CD14-positive monocyte (primary cell): ENCODE data around the gene C1orf94. TPM values are rescaled to one million over a fixed set of nuclear protein-coding genes. Genes with fewer than 3 reads are reported as not detected.

Experiments used
- DNase-seq, 3 donors: peaks; one replicate each; pipeline ENCODE4 v3.0.0-alpha.2; 2011 to 2022
- H2AFZ ChIP-seq: 2 replicates; pipeline ENCODE4 v1.6.0; 2012; ENCODE audit warnings: mild to moderate bottlenecking, low read depth, low read length, inconsistent platforms; ENCODE audit not compliant: insufficient read depth, poor library complexity, severe bottlenecking
- H3K27ac ChIP-seq, 2 donors: 1 replicate in 1 of 2; 2 replicates in 1 of 2; pipeline ENCODE4 v1.5.1; 2012 to 2013; ENCODE audit warnings: low read length in 2 of 2, control low read depth in 1 of 2, inconsistent platforms in 1 of 2, low read depth in 1 of 2, mild to moderate bottlenecking in 1 of 2
- H3K27me3 ChIP-seq, 2 donors: one replicate each; pipeline versions ENCODE4 v1.6.0 to v1.6.1; 2011 to 2013; ENCODE audit warnings: low read length in 2 of 2; ENCODE audit not compliant: control insufficient read depth in 2 of 2, insufficient read depth in 2 of 2
- H3K36me3 ChIP-seq, 2 donors: replicated peaks in 1 of 2; 1 replicate in 1 of 2; 2 replicates in 1 of 2; pipeline versions ENCODE4 v1.5.1 to v1.6.1; 2012 to 2013; ENCODE audit warnings: low read length in 2 of 2, control low read depth in 1 of 2, inconsistent platforms in 1 of 2, mild to moderate bottlenecking in 1 of 2; ENCODE audit not compliant: insufficient read depth in 2 of 2, control insufficient read depth in 1 of 2
- H3K4me1 ChIP-seq, 2 donors: 1 replicate in 1 of 2; 2 replicates in 1 of 2; pipeline versions ENCODE4 v1.5.1 to v1.6.1; 2012 to 2013; ENCODE audit warnings: low read length in 2 of 2, control low read depth in 1 of 2, inconsistent platforms in 1 of 2, mild to moderate bottlenecking in 1 of 2, moderate library complexity in 1 of 2; ENCODE audit not compliant: insufficient read depth in 2 of 2, control insufficient read depth in 1 of 2
- H3K4me2 ChIP-seq: replicated peaks from 2 replicates; pipeline ENCODE3; 2012; ENCODE audit warnings: low read length, moderate library complexity, mild to moderate bottlenecking; ENCODE audit not compliant: poor library complexity, severe bottlenecking; ENCODE audit errors: extremely low read depth
- H3K4me3 ChIP-seq, 3 experiments: fragments of 200-600 bp in 1 of 3; sonication (generic) in 1 of 3; replicated peaks in 1 of 3; 1 replicate in 2 of 3; 2 replicates in 1 of 3; pipeline ENCODE4 v1.5.1; 2011 to 2013; ENCODE audit warnings: low read length in 3 of 3, mild to moderate bottlenecking in 3 of 3, control low read depth in 2 of 3, low read depth in 2 of 3, inconsistent platforms in 1 of 3, moderate library complexity in 1 of 3
- H3K79me2 ChIP-seq: 2 replicates; pipeline ENCODE4 v1.6.0; 2012; ENCODE audit warnings: mild to moderate bottlenecking, control low read depth, inconsistent platforms, low read length, moderate library complexity; ENCODE audit not compliant: insufficient read depth
- H3K9ac ChIP-seq: 2 replicates; pipeline ENCODE4 v1.6.0; 2017; ENCODE audit warnings: low read length, mild to moderate bottlenecking; ENCODE audit not compliant: insufficient read depth, poor library complexity, severe bottlenecking
- H3K9me3 ChIP-seq, 2 donors: replicated peaks in 1 of 2; 1 replicate in 1 of 2; 2 replicates in 1 of 2; pipeline versions ENCODE4 v1.5.1 to v1.6.1; 2012 to 2013; ENCODE audit warnings: low read length in 2 of 2, control low read depth in 1 of 2; ENCODE audit not compliant: control insufficient read depth in 1 of 2, insufficient read depth in 1 of 2
- H4K20me1 ChIP-seq: 2 replicates; pipeline ENCODE4 v1.6.0; 2012; ENCODE audit warnings: mild to moderate bottlenecking, low read length, control low read depth, moderate library complexity; ENCODE audit not compliant: insufficient read depth
- H3K27ac Mint-ChIP-seq, 7 donors: one replicate each; pipeline ENCODE4 v1.8.0; 2020; ENCODE audit warnings: mild to moderate bottlenecking in 7 of 7, mixed read lengths in 7 of 7, moderate library complexity in 6 of 7, inconsistent platforms in 2 of 7
- H3K27me3 Mint-ChIP-seq, 3 donors: one replicate each; pipeline ENCODE4 v1.8.0; 2021 to 2022; ENCODE audit warnings: low read depth in 3 of 3, mild to moderate bottlenecking in 3 of 3, mixed read lengths in 3 of 3, moderate library complexity in 3 of 3, inconsistent platforms in 1 of 3
- H3K36me3 Mint-ChIP-seq, 2 donors: one replicate each; pipeline ENCODE4 v1.8.0; 2020; ENCODE audit warnings: mixed read lengths in 2 of 2, inconsistent platforms in 1 of 2, mild to moderate bottlenecking in 1 of 2
- H3K4me1 Mint-ChIP-seq: one replicate; pipeline ENCODE4 v1.8.0; 2020; ENCODE audit warnings: mild to moderate bottlenecking, mixed read lengths
- H3K4me3 Mint-ChIP-seq, 2 donors: one replicate each; pipeline ENCODE4 v1.8.0; 2020; ENCODE audit warnings: mild to moderate bottlenecking in 2 of 2, mixed read lengths in 2 of 2, moderate library complexity in 1 of 2
- H3K9me3 Mint-ChIP-seq, 7 donors: one replicate each; pipeline ENCODE4 v1.8.0; 2020 to 2022; ENCODE audit warnings: mixed read lengths in 7 of 7, mild to moderate bottlenecking in 6 of 7, moderate library complexity in 6 of 7, inconsistent platforms in 2 of 7
- CTCF ChIP-seq: fragments of 200-600 bp; IDR thresholded peaks from one replicate; pipeline ENCODE4 v1.8.0; 2022; ENCODE audit warnings: antibody characterized with exemption, mild to moderate bottlenecking
- WGBS: methylation state at CpG from one replicate; pipeline ENCODE4 v1.1.5; 2013; ENCODE audit warnings: missing lambda C conversion rate; ENCODE audit not compliant: insufficient coverage; 5-methylcytosine and 5-hydroxymethylcytosine counted together
- intact Hi-C, 2 donors: fragments of 100-400 bp; cut with micrococcal nuclease; formaldehyde crosslinking; loops; one replicate each; pipeline versions ENCODE4 v1.15.0 to v1.15.1; 2023
- polyA plus RNA-seq, 3 donors: library from polyadenylated mRNA; depleted of rRNA in 1 of 3; unstranded in 2 of 3; stranded (reverse) in 1 of 3; fragments of 300-500 nt in 2 of 3; fragments of >200 nt in 1 of 3; fragmentation: Illumina TruSeq in 2 of 3; gene quantifications; 1 replicate in 2 of 3; 2 replicates in 1 of 3; pipeline ENCODE4 v1.2.3, GENCODE V29; 2012 to 2021

C1orf94 gene
- polyA plus RNA-seq, 3 donors = not detected

GRCh38 chr1:34140011-34140676 lies 36.6 kb upstream of the C1orf94 start:
- H3K4me3 Mint-ChIP-seq = no peak overlapping the region
- peaks cover 6% of the 10 kb centered on the region for H3K4me1 Mint-ChIP-seq
- H3K79me2 ChIP-seq = no peaks in the 10 kb centered on the region
- H2AFZ ChIP-seq = no peak overlapping the region
- no peak overlapping the region for H3K9ac ChIP-seq
- peak overlapping the region in 1 of 7 donors; percentile 15 for H3K27ac Mint-ChIP-seq
- 100% methylated on average over 3 of the region's 7 CpGs for WGBS
- H3K27ac ChIP-seq = no peak overlapping the region
- H3K9me3 Mint-ChIP-seq = peaks cover 0 to 2% (median 0%) of the 10 kb centered on the region in 7 donors
- no peaks in the 10 kb centered on the region for H4K20me1 ChIP-seq
- peaks cover 3 to 9% (median 5%) of the 10 kb centered on the region in 3 donors for H3K27me3 Mint-ChIP-seq
- TF ChIP-seq CTCF = no peak
- H3K27me3 ChIP-seq = no peaks in the 10 kb centered on the region
- no peak overlapping the region for H3K4me3 ChIP-seq
- no peaks in the 10 kb centered on the region for H3K9me3 ChIP-seq
- intact Hi-C loops = no loop called here
- DNase-seq = no peak
- H3K4me2 ChIP-seq = no peak overlapping the region
- no peaks in the 10 kb centered on the region for H3K36me3 ChIP-seq
- H3K4me1 ChIP-seq = peaks cover 0 to 3% of the 10 kb centered on the region in 2 donors
- H3K36me3 Mint-ChIP-seq = no peaks in the 10 kb centered on the region

GRCh38 chr1:34143975-34144374 lies 32.7 kb upstream of the C1orf94 start:
- no peak for DNase-seq
- no peak overlapping the region for H3K9ac ChIP-seq
- H3K27me3 ChIP-seq = no peaks in the 10 kb centered on the region
- no peak overlapping the region for H3K27ac ChIP-seq
- H3K79me2 ChIP-seq = no peaks in the 10 kb centered on the region
- no peaks in the 10 kb centered on the region for H3K36me3 ChIP-seq
- Mint-ChIP-seq H3K4me1 (peaks cover 6% of the 10 kb centered on the region), H3K27ac (no peak overlapping the region), H3K9me3 (peaks cover 0 to 5% (median 0%) of the 10 kb centered on the region in 7 donors), H3K4me3 (no peak overlapping the region), H3K36me3 (no peaks in the 10 kb centered on the region), H3K27me3 (peaks cover 3 to 5% (median 3%) of the 10 kb centered on the region in 3 donors)
- H3K9me3 ChIP-seq = no peaks in the 10 kb centered on the region
- no peak overlapping the region for H2AFZ ChIP-seq
- H4K20me1 ChIP-seq = no peaks in the 10 kb centered on the region
- intact Hi-C loops = no loop called here
- H3K4me3 ChIP-seq = no peak overlapping the region
- H3K4me1 ChIP-seq = peaks cover 0 to 3% of the 10 kb centered on the region in 2 donors
- TF ChIP-seq CTCF = no peak
- H3K4me2 ChIP-seq = no peak overlapping the region
- no CpG with 5 or more reads among the region's 2 CpGs for WGBS
